ENCODE measurements around the gene SPTBN5.

Gene SPTBN5

GRCh38 chr15:41893422-41894250 is at the start of gene SPTBN5:
Gene SPTBN5 (minus strand): TSS chr15:41894053. CDS start chr15:41893497, 556 bp downstream.
- DNase-seq, result no peak

GRCh38 chr15:41942886-41943285 is 49.0 kb upstream of the SPTBN5 start:
- no peak for DNase-seq

GRCh38 chr15:41941644-41942415 is 48.0 kb upstream of the SPTBN5 start:
- DNase-seq, result no peak

- no peak for DNase-seq
Measured at GRCh38 chr15:41940441-41940857, 46.6 kb upstream of the SPTBN5 start.

- DNase-seq, result no peak
Measured at GRCh38 chr15:41939986-41940385, 46.1 kb upstream of the SPTBN5 start.

GRCh38 chr15:41937568-41937923 is 43.7 kb upstream of the SPTBN5 start:
- DNase-seq, result no peak

GRCh38 chr15:41936649-41937567 is 43.1 kb upstream of the SPTBN5 start:
- DNase-seq, result no peak

GRCh38 chr15:41936155-41936554 is 42.3 kb upstream of the SPTBN5 start:
- no peak for DNase-seq

- DNase-seq, result no peak
Measured at GRCh38 chr15:41935566-41936020, 41.7 kb upstream of the SPTBN5 start.

GRCh38 chr15:41934843-41935242 is 41.0 kb upstream of the SPTBN5 start:
- no peak for DNase-seq

- no peak for DNase-seq
Measured at GRCh38 chr15:41933771-41934170, 39.9 kb upstream of the SPTBN5 start.

GRCh38 chr15:41933326-41933725 is 39.5 kb upstream of the SPTBN5 start:
- DNase-seq, result no peak

GRCh38 chr15:41932511-41933289 is 38.8 kb upstream of the SPTBN5 start:
- DNase-seq, result no peak

GRCh38 chr15:41932101-41932500 is 38.2 kb upstream of the SPTBN5 start:
- DNase-seq, result no peak

- no peak for DNase-seq
Measured at GRCh38 chr15:41930867-41931222, 37.0 kb upstream of the SPTBN5 start.

- no peak for DNase-seq
Measured at GRCh38 chr15:41930221-41930866, 36.5 kb upstream of the SPTBN5 start.

- no peak for DNase-seq
Measured at GRCh38 chr15:41928637-41929620, 35.1 kb upstream of the SPTBN5 start.

- DNase-seq, result no peak
Measured at GRCh38 chr15:41928100-41928499, 34.2 kb upstream of the SPTBN5 start.

GRCh38 chr15:41927536-41927935 is 33.7 kb upstream of the SPTBN5 start:
- DNase-seq, result no peak
